GM18508 (cell line): ENCODE measurements around the gene OFD1.

Source experiments
- ATAC-seq: cut with Tn5 transposase; IDR thresholded peaks from one replicate; pipeline ENCODE4 v1.9.1; 2021; ENCODE audit warnings: moderate number of reproducible peaks; ENCODE audit not compliant: insufficient read depth, unreplicated experiment

OFD1 gene

GRCh38 chrX:13750204-13750603, 15.7 kb downstream of the OFD1 start:
- ATAC-seq = no peak

- no peak for ATAC-seq
Measured at GRCh38 chrX:13750812-13751211, 16.3 kb downstream of the OFD1 start.

- no peak for ATAC-seq
Measured at GRCh38 chrX:13752141-13752540, 17.6 kb downstream of the OFD1 start.

GRCh38 chrX:13752646-13753045, 18.1 kb downstream of the OFD1 start:
- ATAC-seq = no peak

- ATAC-seq = no peak
Measured at GRCh38 chrX:13754765-13755164, 20.2 kb downstream of the OFD1 start.

GRCh38 chrX:13755254-13755653, 20.7 kb downstream of the OFD1 start:
- ATAC-seq = no peak

- no peak for ATAC-seq
Measured at GRCh38 chrX:13756381-13756780, 21.8 kb downstream of the OFD1 start.

GRCh38 chrX:13759152-13759718, 24.7 kb downstream of the OFD1 start:
- peak; percentile 53 for ATAC-seq

- ATAC-seq = no peak
Measured at GRCh38 chrX:13760426-13760825, 25.9 kb downstream of the OFD1 start.

GRCh38 chrX:13761606-13762414, 27.3 kb downstream of the OFD1 start:
- no peak for ATAC-seq

- ATAC-seq = no peak
Measured at GRCh38 chrX:13763489-13763888, 28.9 kb downstream of the OFD1 start.

- no peak for ATAC-seq
Measured at GRCh38 chrX:13764281-13764680, 29.7 kb downstream of the OFD1 start.

- ATAC-seq = no peak
Measured at GRCh38 chrX:13764765-13765164, 30.2 kb downstream of the OFD1 start.

GRCh38 chrX:13768939-13769338, 34.4 kb downstream of the OFD1 start:
- ATAC-seq = no peak

- no peak for ATAC-seq
Measured at GRCh38 chrX:13770013-13770535, 35.5 kb downstream of the OFD1 start.

- no peak for ATAC-seq
Measured at GRCh38 chrX:13774696-13775095, 40.1 kb downstream of the OFD1 start.

- ATAC-seq = no peak
Measured at GRCh38 chrX:13775837-13776236, 41.3 kb downstream of the OFD1 start.

GRCh38 chrX:13776387-13776786, 41.8 kb downstream of the OFD1 start:
- ATAC-seq = no peak

GRCh38 chrX:13778916-13779315, 44.4 kb downstream of the OFD1 start:
- ATAC-seq = no peak

GRCh38 chrX:13780868-13781427, 46.4 kb downstream of the OFD1 start:
- no peak for ATAC-seq

- no peak for ATAC-seq
Measured at GRCh38 chrX:13786048-13786447, 51.5 kb downstream of the OFD1 start.
